HG03558 (cell line): ENCODE data around the gene IFT43.
"Not testable (repeated sequence)": the region's sequence is repeated elsewhere in the genome, so short reads cannot be mapped to it uniquely, and the experiment has no call there.

Experiments
- ATAC-seq: cut with Tn5 transposase; IDR thresholded peaks from one replicate; pipeline ENCODE4 v1.9.1; 2021; ENCODE audit warnings: moderate number of reproducible peaks; ENCODE audit not compliant: unreplicated experiment; ENCODE audit errors: extremely low read depth

IFT43 gene

DNA sequence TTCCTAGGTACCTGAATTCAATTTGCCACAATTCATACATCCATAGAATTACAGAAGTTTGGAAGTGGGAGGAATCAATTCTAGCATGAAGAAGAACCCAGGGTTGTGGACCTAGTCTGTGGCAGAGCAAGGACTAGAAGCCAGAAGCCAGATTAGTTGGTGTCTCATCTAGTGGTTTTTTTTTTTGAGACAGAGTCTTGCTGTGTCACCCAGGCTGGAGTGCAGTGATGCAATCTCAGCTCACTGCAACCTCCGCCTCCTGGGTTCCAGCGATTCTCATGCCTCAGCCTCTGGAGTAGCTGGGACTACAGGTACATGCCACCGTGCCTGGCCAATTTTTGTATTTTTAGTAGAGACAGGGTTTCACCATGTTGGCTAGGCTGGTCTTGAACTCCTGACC is 24.1 kb downstream of the IFT43 start:
- not testable (repeated sequence) for ATAC-seq

GRCh38 chr14:76011930-76012329 is 26.4 kb downstream of the IFT43 start:
- ATAC-seq = no peak

- ATAC-seq = no peak
Measured at GRCh38 chr14:76012354-76012753, 26.8 kb downstream of the IFT43 start.

- no peak for ATAC-seq
Measured at GRCh38 chr14:76015191-76015590, 29.6 kb downstream of the IFT43 start.

DNA sequence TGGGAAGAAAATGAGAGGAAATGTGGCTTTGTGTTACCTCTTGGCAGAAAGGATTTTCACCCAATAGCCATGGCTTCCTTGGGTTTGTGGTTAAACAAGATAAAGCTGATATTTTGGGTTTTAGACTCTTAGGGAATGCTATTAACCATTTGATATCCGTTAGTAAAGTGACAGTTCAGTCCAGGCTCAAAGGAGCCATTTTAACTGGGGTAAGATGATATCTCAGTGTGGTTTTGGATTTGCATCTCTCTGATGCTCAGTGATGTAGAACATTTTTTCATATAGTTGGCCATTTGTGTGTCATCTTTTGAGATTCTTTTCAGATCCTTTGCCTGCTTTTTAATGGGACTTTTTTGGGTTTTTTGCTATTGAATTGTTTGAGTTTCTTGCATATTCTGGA is 30.1 kb downstream of the IFT43 start:
- ATAC-seq = no peak

DNA sequence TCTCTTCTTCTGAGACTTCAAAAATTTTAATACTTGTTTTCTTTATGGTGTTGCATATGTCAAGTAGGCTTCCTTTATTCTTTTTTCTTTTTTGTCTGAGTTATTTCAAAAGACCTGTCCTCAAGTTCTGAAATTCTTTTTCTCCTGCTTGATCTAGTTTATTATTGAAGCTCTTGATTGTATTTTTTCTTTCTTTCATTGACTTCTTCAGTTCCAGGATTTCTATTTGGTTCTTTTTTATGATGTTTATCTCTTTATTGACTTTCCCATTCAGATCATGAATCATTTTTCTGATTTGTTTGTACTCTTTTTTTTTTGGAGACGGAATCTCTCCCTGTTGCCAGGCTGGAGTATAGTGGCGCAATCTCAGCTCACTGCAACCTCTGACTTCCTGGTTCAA is 34.1 kb downstream of the IFT43 start:
- ATAC-seq = no peak

GRCh38 chr14:76022991-76023390 is 37.4 kb downstream of the IFT43 start:
- no peak for ATAC-seq

DNA sequence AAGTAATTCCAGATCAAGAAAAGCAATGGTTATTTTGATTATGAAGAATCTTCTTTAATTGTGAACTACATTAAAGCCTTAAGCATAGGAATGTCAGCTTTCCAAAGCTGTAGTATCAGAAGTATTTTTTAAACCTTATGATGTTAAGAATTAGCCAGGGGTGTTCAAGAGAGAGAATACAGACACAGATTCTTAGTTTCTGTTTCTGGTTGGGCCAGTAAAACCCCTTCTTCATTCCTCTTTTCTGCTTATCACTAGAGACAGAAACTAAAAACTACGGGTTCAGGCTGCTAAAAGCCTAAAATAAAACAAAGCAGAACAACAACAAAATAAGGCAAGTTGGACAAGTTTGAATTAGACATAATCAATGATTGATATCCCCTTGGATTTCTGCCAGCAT is 38.2 kb downstream of the IFT43 start:
- ATAC-seq = no peak

GRCh38 chr14:76024211-76024907 is 38.8 kb downstream of the IFT43 start:
- ATAC-seq = no peak

GRCh38 chr14:76034566-76034965 is 49.0 kb downstream of the IFT43 start:
- no peak for ATAC-seq

GRCh38 chr14:76040704-76041103 is 55.1 kb downstream of the IFT43 start:
- no peak for ATAC-seq

DNA sequence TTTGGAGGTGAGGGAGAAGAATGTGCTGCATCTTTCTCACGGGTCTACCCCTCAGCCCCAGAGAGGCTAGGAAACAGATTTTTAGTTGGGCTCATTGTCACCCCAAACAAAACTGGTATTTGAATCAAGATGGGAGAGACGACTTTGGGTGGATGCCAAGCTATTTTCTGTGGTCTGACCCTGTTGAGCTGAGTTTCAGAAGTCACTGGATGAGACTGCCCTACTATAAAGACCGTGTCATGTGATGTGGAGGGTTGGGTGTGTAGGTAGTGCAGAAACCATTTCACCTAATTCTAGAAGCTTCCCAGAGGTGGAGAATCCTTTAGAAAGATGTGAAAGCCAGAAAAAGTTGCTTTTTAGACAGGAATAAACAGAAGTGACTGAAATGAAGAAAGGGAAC is 60.2 kb downstream of the IFT43 start:
- ATAC-seq = no peak

DNA sequence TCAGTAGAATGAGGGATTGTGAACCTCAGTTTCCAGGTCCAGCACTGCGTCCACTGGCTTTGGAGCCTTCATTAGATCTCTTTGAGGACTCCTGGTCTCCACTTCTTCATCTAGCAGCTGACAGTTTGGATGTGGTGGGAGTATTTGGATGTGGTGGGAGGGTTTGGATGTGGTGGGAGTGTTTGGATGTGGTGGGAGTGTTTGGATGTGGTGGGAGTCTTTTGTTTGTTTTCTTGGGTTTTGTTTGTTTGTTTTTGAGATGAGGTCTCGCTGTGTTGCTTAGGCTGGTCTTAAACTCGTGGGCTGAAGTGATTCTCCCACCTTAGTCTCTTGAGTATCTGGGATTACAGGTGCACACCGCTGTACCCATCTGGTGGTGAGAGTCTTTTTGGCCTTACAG is 64.7 kb downstream of the IFT43 start:
- ATAC-seq = no peak

- no peak for ATAC-seq
Measured at GRCh38 chr14:76050797-76051392, 65.3 kb downstream of the IFT43 start.

GRCh38 chr14:76051717-76052465 is 66.3 kb downstream of the IFT43 start:
- no peak for ATAC-seq

GRCh38 chr14:76053572-76054355 is 68.2 kb downstream of the IFT43 start:
- no peak for ATAC-seq

DNA sequence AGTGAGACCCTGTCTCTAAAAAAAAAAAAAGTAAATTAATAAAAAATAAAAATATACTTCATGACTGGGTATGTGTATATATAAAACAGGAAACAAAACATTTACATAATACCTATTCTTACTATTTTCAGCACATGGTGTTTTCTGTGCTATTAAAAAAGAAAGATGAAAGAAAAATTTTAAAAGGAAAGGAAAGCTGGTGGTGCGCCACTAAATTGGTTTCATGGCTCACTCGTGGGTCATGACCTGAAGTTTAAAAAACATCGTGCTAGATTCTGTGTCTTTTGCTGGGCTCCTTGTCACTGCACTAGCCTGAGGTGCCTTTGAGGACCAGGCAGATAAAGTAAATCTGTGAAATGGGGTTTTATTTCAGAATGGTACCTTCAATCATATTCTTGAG is 69.8 kb downstream of the IFT43 start:
- no peak for ATAC-seq

- ATAC-seq = no peak
Measured at GRCh38 chr14:76056128-76056527, 70.6 kb downstream of the IFT43 start.

- no peak for ATAC-seq
Measured at GRCh38 chr14:76057914-76058313, 72.4 kb downstream of the IFT43 start.

DNA sequence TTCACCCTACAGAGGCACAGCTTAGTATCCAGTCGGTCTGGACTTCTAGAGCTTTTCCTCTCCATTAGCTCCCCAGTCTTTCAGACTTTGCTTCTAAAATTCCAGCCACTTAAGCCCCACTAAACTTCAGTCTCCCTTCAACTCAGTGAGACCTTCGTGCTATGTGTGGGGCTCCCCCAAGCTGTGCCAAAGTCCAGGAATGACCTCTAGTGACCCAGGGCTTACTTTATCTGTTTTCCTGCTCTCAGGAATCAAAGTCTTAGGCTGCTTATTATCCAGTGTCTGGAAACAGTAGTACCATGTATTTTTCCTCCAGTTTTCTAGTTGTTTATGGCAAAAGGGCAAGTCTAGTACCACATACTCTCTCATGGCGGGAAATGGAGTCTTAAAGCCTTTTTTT is 77.8 kb downstream of the IFT43 start:
- ATAC-seq = no peak

GRCh38 chr14:76065519-76065918 is 80.0 kb downstream of the IFT43 start:
- no peak for ATAC-seq
